H1 (cell line): Measurements from ENCODE around the gene ANKFN1. TPM values are rescaled to one million over a fixed set of nuclear protein-coding genes. Genes with fewer than 3 reads are reported as not detected.

Experiments used
- CTCF ChIA-PET: fragments of 300-600 bp; sonication (Branson Sonifier 250); formaldehyde crosslinking; loops from one replicate; lab custom pipeline; 2021; ENCODE audit not compliant: partially characterized antibody; lab: Charles Lee
- POLR2A ChIA-PET: fragments of 300-600 bp; sonication (Branson Sonifier 250); formaldehyde crosslinking; loops from one replicate; lab custom pipeline; 2021; ENCODE audit warnings: inconsistent platforms; ENCODE audit not compliant: partially characterized antibody; lab: Charles Lee
- DNase-seq, 2 experiments: peaks; one replicate each; pipeline versions ENCODE4 v3.0.0 to v3.0.0-alpha.2; 2010 to 2022; ENCODE audit warnings: low spot score in 2 of 2, low read depth in 1 of 2, mixed read lengths in 1 of 2
- FAIRE-seq: peaks from 2 replicates; lab custom pipeline; 2011; peaks lifted over from hg19 to GRCh38; lab: Jason Lieb, UNC
- H2AFZ ChIP-seq: 2 replicates; pipeline ENCODE4 v1.8.1; 2012; ENCODE audit warnings: low read length, inconsistent platforms
- H2AK5ac ChIP-seq: 2 replicates; pipeline ENCODE4 v1.6.1; 2013; ENCODE audit warnings: low read depth, low read length
- H2BK120ac ChIP-seq: replicated peaks from 2 replicates; pipeline ENCODE3; 2013; ENCODE audit warnings: low read depth, low read length, inconsistent platforms
- H2BK12ac ChIP-seq: 2 replicates; pipeline ENCODE4 v1.6.1; 2013; ENCODE audit warnings: low read depth, low read length
- H2BK15ac ChIP-seq: 2 replicates; pipeline ENCODE4 v1.6.1; 2013; ENCODE audit warnings: low read length
- H2BK20ac ChIP-seq: 2 replicates; pipeline ENCODE4 v1.6.1; 2013; ENCODE audit warnings: low read length
- H2BK5ac ChIP-seq: 2 replicates; pipeline ENCODE4 v1.6.1; 2013; ENCODE audit warnings: low read depth, low read length
- H3K14ac ChIP-seq: 2 replicates; pipeline ENCODE4 v1.6.1; 2013; ENCODE audit warnings: inconsistent platforms; ENCODE audit not compliant: insufficient read length
- H3K18ac ChIP-seq: 2 replicates; pipeline ENCODE4 v1.6.1; 2013; ENCODE audit warnings: low read length; ENCODE audit errors: extremely low read depth
- H3K23ac ChIP-seq: 2 replicates; pipeline ENCODE4 v1.6.1; 2013; ENCODE audit warnings: inconsistent platforms; ENCODE audit not compliant: insufficient read length
- H3K23me2 ChIP-seq: 2 replicates; pipeline ENCODE4 v1.6.1; 2013; ENCODE audit warnings: low read depth, low read length
- H3K27ac ChIP-seq: 2 replicates; pipeline ENCODE4 v1.6.1; 2011; ENCODE audit warnings: low read depth, low read length, inconsistent platforms
- H3K27me3 ChIP-seq, 4 experiments: replicated peaks in 1 of 4; 1 replicate in 1 of 4; 2 replicates in 3 of 4; pipeline versions ENCODE4 v1.6.1 to v1.8.1; 2011 to 2013; ENCODE audit warnings: low read length in 3 of 4, mild to moderate bottlenecking in 3 of 4, inconsistent platforms in 2 of 4, mixed read lengths in 2 of 4, moderate library complexity in 1 of 4; ENCODE audit not compliant: control insufficient read depth in 3 of 4, insufficient read depth in 3 of 4; ENCODE audit errors: extremely low read depth in 1 of 4
- H3K36me3 ChIP-seq, 4 experiments: 2 replicates each; pipeline versions ENCODE4 v1.6.1 to v1.8.1; 2011 to 2013; ENCODE audit warnings: mild to moderate bottlenecking in 4 of 4, low read length in 3 of 4, moderate library complexity in 2 of 4, control low read depth in 1 of 4, inconsistent platforms in 1 of 4; ENCODE audit not compliant: insufficient read depth in 4 of 4, control insufficient read depth in 2 of 4
- H3K4ac ChIP-seq: replicated peaks from 2 replicates; pipeline ENCODE3; 2013; ENCODE audit warnings: low read length, low read depth, mixed read lengths, inconsistent platforms; ENCODE audit not compliant: insufficient read length
- H3K4me1 ChIP-seq, 4 experiments: replicated peaks in 1 of 4; 1 replicate in 1 of 4; 2 replicates in 3 of 4; pipeline versions ENCODE4 v1.6.1 to v1.8.1; 2011 to 2013; ENCODE audit warnings: low read length in 3 of 4, inconsistent platforms in 2 of 4, mixed read lengths in 1 of 4; ENCODE audit not compliant: insufficient read depth in 4 of 4, control insufficient read depth in 3 of 4
- H3K4me2 ChIP-seq, 2 experiments: 2 replicates each; pipeline versions ENCODE4 v1.6.1 to v1.8.1; 2011 to 2013; ENCODE audit warnings: low read depth in 2 of 2, low read length in 2 of 2, control low read depth in 1 of 2, inconsistent platforms in 1 of 2, mild to moderate bottlenecking in 1 of 2; ENCODE audit not compliant: insufficient read depth in 1 of 2
- H3K4me3 ChIP-seq, 4 experiments: fragments of 200-600, 300-600 bp in 1 of 4; sonication (generic), shearing (Covaris generic), sonication (Bioruptor Twin) in 1 of 4; 2 replicates each; pipeline versions ENCODE4 v1.5.1 to v1.8.1; 2011 to 2016; ENCODE audit warnings: low read length in 4 of 4, low read depth in 3 of 4, control low read depth in 2 of 4, inconsistent platforms in 2 of 4, mild to moderate bottlenecking in 2 of 4, mixed read lengths in 1 of 4, moderate library complexity in 1 of 4; ENCODE audit not compliant: insufficient read depth in 2 of 4; ENCODE audit errors: extremely low read depth in 1 of 4
- H3K56ac ChIP-seq: replicated peaks from 2 replicates; pipeline ENCODE3; 2013; ENCODE audit warnings: low read depth, mild to moderate bottlenecking, mixed read lengths, low read length, inconsistent platforms; ENCODE audit not compliant: insufficient read length
- H3K79me1 ChIP-seq: 2 replicates; pipeline ENCODE4 v1.6.1; 2013; ENCODE audit warnings: low read depth, low read length, control low read depth
- H3K79me2 ChIP-seq, 2 experiments: 2 replicates each; pipeline versions ENCODE4 v1.6.1 to v1.8.1; 2012 to 2013; ENCODE audit warnings: low read length in 2 of 2, mild to moderate bottlenecking in 2 of 2, inconsistent platforms in 1 of 2; ENCODE audit not compliant: insufficient read depth in 2 of 2, control insufficient read depth in 1 of 2
- H3K9ac ChIP-seq, 4 experiments: replicated peaks in 1 of 4; 1 replicate in 1 of 4; 2 replicates in 3 of 4; pipeline versions ENCODE4 v1.6.1 to v1.8.1; 2011 to 2013; ENCODE audit warnings: low read depth in 3 of 4, low read length in 3 of 4, control low read depth in 2 of 4, mild to moderate bottlenecking in 2 of 4, moderate library complexity in 2 of 4, inconsistent platforms in 1 of 4; ENCODE audit errors: extremely low read depth in 1 of 4
- H3K9me3 ChIP-seq, 2 experiments: 2 replicates each; pipeline versions ENCODE4 v1.6.1 to v1.8.1; 2012 to 2013; ENCODE audit warnings: mild to moderate bottlenecking in 2 of 2, moderate library complexity in 2 of 2, control low read depth in 1 of 2, inconsistent platforms in 1 of 2, low read depth in 1 of 2, low read length in 1 of 2, mixed read lengths in 1 of 2; ENCODE audit not compliant: insufficient read depth in 2 of 2
- H4K20me1 ChIP-seq, 2 experiments: replicated peaks in 1 of 2; 2 replicates each; pipeline versions ENCODE3 to v1.8.1; 2011 to 2013; ENCODE audit warnings: inconsistent platforms in 2 of 2, low read length in 2 of 2, mild to moderate bottlenecking in 1 of 2; ENCODE audit not compliant: insufficient read depth in 2 of 2, control insufficient read depth in 1 of 2
- H4K5ac ChIP-seq: 2 replicates; pipeline ENCODE4 v1.6.1; 2013; ENCODE audit warnings: low read length, low read depth, mixed read lengths, inconsistent platforms; ENCODE audit not compliant: insufficient read length
- H4K8ac ChIP-seq: 2 replicates; pipeline ENCODE4 v1.8.0; 2013; ENCODE audit warnings: mild to moderate bottlenecking, moderate library complexity, low read length, inconsistent platforms; ENCODE audit not compliant: insufficient read depth; ENCODE audit errors: extremely low read depth
- H4K91ac ChIP-seq: replicated peaks from 2 replicates; pipeline ENCODE3; 2013; ENCODE audit warnings: low read length, mixed read lengths, inconsistent platforms; ENCODE audit not compliant: insufficient read length
- BCL11A ChIP-seq, 2 experiments: IDR thresholded peaks; one replicate each; pipeline ENCODE4 v1.6.1; 2011; ENCODE audit warnings: low read depth in 2 of 2, low read length in 2 of 2, mild to moderate bottlenecking in 2 of 2
- CHD2 ChIP-seq: IDR thresholded peaks from 2 replicates; pipeline ENCODE4 v1.6.1; 2012; ENCODE audit warnings: low read length, improper control_type of control experiment
- CTBP2 ChIP-seq: IDR thresholded peaks from 2 replicates; pipeline ENCODE4 v1.7.0; 2011; ENCODE audit warnings: borderline replicate concordance, mild to moderate bottlenecking, moderate library complexity, mixed read lengths, low read length; ENCODE audit not compliant: insufficient read depth, insufficient read length
- EP300 ChIP-seq, 2 experiments: IDR thresholded peaks; 1 replicate in 1 of 2; 2 replicates in 1 of 2; pipeline ENCODE4 v1.6.1; 2011 to 2012; ENCODE audit warnings: low read depth in 2 of 2, low read length in 2 of 2, mild to moderate bottlenecking in 2 of 2, borderline replicate concordance in 1 of 2, inconsistent platforms in 1 of 2, moderate library complexity in 1 of 2
- KDM4A ChIP-seq: IDR thresholded peaks from one replicate; pipeline ENCODE4 v1.7.1; 2012; ENCODE audit warnings: low read depth, mild to moderate bottlenecking, moderate library complexity, low read length, inconsistent platforms; ENCODE audit not compliant: severe bottlenecking
- POU5F1 ChIP-seq: IDR thresholded peaks from 2 replicates; pipeline ENCODE4 v1.6.1; 2011; ENCODE audit warnings: low read depth, mild to moderate bottlenecking, low read length, moderate library complexity
- SIX5 ChIP-seq: IDR thresholded peaks from 2 replicates; pipeline ENCODE4 v1.6.1; 2011; ENCODE audit warnings: mild to moderate bottlenecking, low read depth, low read length
- TAF1 ChIP-seq: IDR thresholded peaks from 2 replicates; pipeline ENCODE4 v1.6.1; 2011; ENCODE audit warnings: mild to moderate bottlenecking, low read depth, low read length
- TBP ChIP-seq: IDR thresholded peaks from 2 replicates; pipeline ENCODE4 v1.6.1; 2011; ENCODE audit warnings: low read depth, low read length, improper control_type of control experiment
- WGBS, 2 experiments: shearing (Covaris generic) in 1 of 2; methylation state at CpG; one replicate each; pipeline versions ENCODE4 v1.1.6 to v1.1.7; 2013 to 2015; ENCODE audit warnings: low lambda C conversion rate in 2 of 2, mixed read lengths in 2 of 2, inconsistent platforms in 1 of 2, low coverage in 1 of 2, missing lambda C conversion rate in 1 of 2; ENCODE audit not compliant: insufficient replicate concordance in 2 of 2, insufficient coverage in 1 of 2, insufficient read length in 1 of 2; ENCODE audit errors: extremely low coverage in 1 of 2, missing lambda C conversion rate in 1 of 2; 5-methylcytosine and 5-hydroxymethylcytosine counted together
- polyA plus RNA-seq, 7 experiments: library from polyadenylated mRNA; depleted of rRNA in 3 of 7; stranded (reverse) in 5 of 7; unstranded in 2 of 7; fragments of >200 nt in 5 of 7; fragments of 200-250 nt in 2 of 7; gene quantifications; 1 replicate in 5 of 7; 2 replicates in 1 of 7; 4 replicates in 1 of 7; pipeline versions ENCODE4 v1.2.1 to v1.2.3, GENCODE V29; 2011 to 2013; ENCODE audit warnings: missing spikeins in 2 of 7, mixed read lengths in 2 of 7
- total RNA-seq: library from RNA; stranded (reverse); fragmentation: NEBNext Ultra II Directional; extraction: Animal tissue kit (Norgen Biotek cat#: 25700); gene quantifications from 2 replicates; pipeline ENCODE4 v1.2.1, GENCODE V29; 2021
- TF ChIP-seq, protein P1 (sequence below): IDR thresholded peaks from 2 replicates; pipeline ENCODE4 v1.6.1; 2012; ENCODE audit warnings: low read length, inconsistent platforms

Gene ANKFN1
- total and polyA plus RNA-seq, 2 of the 8 experiments (the other 6 are each of a cell fraction or from before 2014, with no cell fraction given): not detected

DNA sequence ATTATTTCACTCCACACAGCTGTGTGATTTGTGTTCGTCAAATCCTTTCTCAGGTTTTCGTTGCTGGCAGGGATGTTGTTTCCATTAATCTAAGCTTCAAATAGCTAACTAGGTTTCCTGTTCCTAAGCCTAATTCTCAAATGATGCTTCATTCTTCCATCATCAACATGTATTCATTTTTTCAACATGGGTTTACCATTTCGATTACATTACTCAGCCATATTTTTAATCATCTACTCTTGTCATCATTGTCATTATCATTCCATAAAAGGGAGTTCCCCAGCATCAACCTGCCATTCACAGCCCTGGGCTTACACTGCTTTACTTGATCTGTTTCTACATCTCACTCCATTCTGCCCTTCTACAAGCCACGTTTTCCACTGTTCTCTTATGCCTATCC is 33.3 kb upstream of the ANKFN1 start:
- H3K23me2 ChIP-seq: no peaks in the 10 kb centered on the region
- H3K27me3 ChIP-seq: no peaks in the 10 kb centered on the region
- no peaks in the 10 kb centered on the region for H3K79me1 ChIP-seq
- H4K8ac ChIP-seq: no peak overlapping the region
- FAIRE-seq (no peak), DNase-seq (no peak)
- H3K79me2 ChIP-seq: no peaks in the 10 kb centered on the region
- H2AFZ ChIP-seq: no peak overlapping the region
- H2BK120ac ChIP-seq: no peak overlapping the region
- H4K20me1 ChIP-seq: no peaks in the 10 kb centered on the region
- CTCF ChIA-PET: interaction anchor here (1.2 to 1.4 kb wide), 4 partner anchors 10 to 210 kb away, joined by 3 to 4 read pairs (median 3); no protein-coding TSS in a partner anchor
- H2BK15ac ChIP-seq: no peak overlapping the region
- H3K36me3 ChIP-seq: no peaks in the 10 kb centered on the region
- no peak overlapping the region for H3K14ac ChIP-seq
- H4K91ac ChIP-seq: no peak overlapping the region
- H2BK5ac ChIP-seq: no peak overlapping the region
- H3K23ac ChIP-seq: no peak overlapping the region
- POLR2A ChIA-PET: no interaction called here
- H3K4me1 ChIP-seq: no peaks in the 10 kb centered on the region
- no peak overlapping the region for H2AK5ac ChIP-seq
- H3K9me3 ChIP-seq: no peaks in the 10 kb centered on the region
- no peak overlapping the region for H3K18ac ChIP-seq
- H3K56ac ChIP-seq: no peak overlapping the region
- H3K4me2 ChIP-seq: no peak overlapping the region
- no peak overlapping the region for H2BK20ac ChIP-seq
- no peak for TF ChIP-seq CTBP2
- TF ChIP-seq TBP: no peak
- no peak for TF ChIP-seq CHD2
- TF ChIP-seq TAF1: no peak
- no peak for TF ChIP-seq EP300 (IDR thresholded peaks at IDR 0.05; ENCODE audit: borderline replicate concordance in 1 of 2, low read depth in 2 of 2, low read length in 2 of 2)
- TF ChIP-seq, protein P1, sequence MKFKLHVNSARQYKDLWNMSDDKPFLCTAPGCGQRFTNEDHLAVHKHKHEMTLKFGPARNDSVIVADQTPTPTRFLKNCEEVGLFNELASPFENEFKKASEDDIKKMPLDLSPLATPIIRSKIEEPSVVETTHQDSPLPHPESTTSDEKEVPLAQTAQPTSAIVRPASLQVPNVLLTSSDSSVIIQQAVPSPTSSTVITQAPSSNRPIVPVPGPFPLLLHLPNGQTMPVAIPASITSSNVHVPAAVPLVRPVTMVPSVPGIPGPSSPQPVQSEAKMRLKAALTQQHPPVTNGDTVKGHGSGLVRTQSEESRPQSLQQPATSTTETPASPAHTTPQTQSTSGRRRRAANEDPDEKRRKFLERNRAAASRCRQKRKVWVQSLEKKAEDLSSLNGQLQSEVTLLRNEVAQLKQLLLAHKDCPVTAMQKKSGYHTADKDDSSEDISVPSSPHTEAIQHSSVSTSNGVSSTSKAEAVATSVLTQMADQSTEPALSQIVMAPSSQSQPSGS: no peak
- no peak for TF ChIP-seq POU5F1
- TF ChIP-seq KDM4A: no peak
- TF ChIP-seq SIX5: no peak
- TF ChIP-seq BCL11A (IDR thresholded peaks at IDR 0.05; ENCODE audit: low read depth in 2 of 2, low read length in 2 of 2): no peak
- H2BK12ac ChIP-seq: no peak overlapping the region
- no peak overlapping the region for H3K27ac ChIP-seq
- 93% methylated on average over 4 of the region's 4 CpGs; no CpG with 5 or more reads in 1 of the 2 experiments for WGBS, 2 experiments
- H4K5ac ChIP-seq: no peak overlapping the region
- no peak overlapping the region for H3K4ac ChIP-seq
- H3K4me3 ChIP-seq: no peak overlapping the region
- H3K9ac ChIP-seq: no peak overlapping the region
